Smooth muscle cell (in vitro differentiated cells): ENCODE results near the gene MCFD2. TPM values are rescaled to one million over a fixed set of nuclear protein-coding genes. Genes with fewer than 3 reads are reported as not detected.

Source experiments
- DNase-seq: peaks from one replicate; lab custom pipeline; 2025; ENCODE audit not compliant: unreplicated experiment; lab: John Stamatoyannopoulos, UW
- H2AFZ ChIP-seq: fragments of 200-600 bp; sonication (generic); 2 replicates; pipeline ENCODE4 v1.6.0; 2016; ENCODE audit warnings: antibody characterized with exemption, low read depth, mild to moderate bottlenecking
- H3F3A ChIP-seq: fragments of 200-600 bp; sonication (generic); 2 replicates; pipeline ENCODE4 v1.6.0; 2017; ENCODE audit warnings: antibody characterized with exemption, low read depth
- H3K27ac ChIP-seq: fragments of 200-600 bp; sonication (generic); 2 replicates; pipeline ENCODE4 v1.5.1; 2016; ENCODE audit warnings: low read depth, mild to moderate bottlenecking
- H3K27me3 ChIP-seq: fragments of 200-600 bp; sonication (generic); 2 replicates; pipeline ENCODE4 v1.6.1; 2016; ENCODE audit warnings: low read depth, mild to moderate bottlenecking
- H3K36me3 ChIP-seq: fragments of 200-600 bp; sonication (generic); 2 replicates; pipeline ENCODE4 v1.5.1; 2016; ENCODE audit warnings: low read depth
- H3K4me1 ChIP-seq: fragments of 200-600 bp; sonication (generic); 2 replicates; pipeline ENCODE4 v1.5.1; 2016; ENCODE audit warnings: low read depth
- H3K4me2 ChIP-seq: fragments of 200-600 bp; sonication (generic); 2 replicates; pipeline ENCODE4 v1.6.0; 2016; ENCODE audit warnings: mild to moderate bottlenecking
- H3K4me3 ChIP-seq: fragments of 200-600 bp; sonication (generic); 2 replicates; pipeline ENCODE4 v1.5.1; 2016; ENCODE audit warnings: mild to moderate bottlenecking
- H3K79me2 ChIP-seq: fragments of 200-600 bp; sonication (generic); 2 replicates; pipeline ENCODE4 v1.6.0; 2016; ENCODE audit warnings: low read depth, mild to moderate bottlenecking
- H3K9ac ChIP-seq: fragments of 200-600 bp; sonication (generic); 2 replicates; pipeline ENCODE4 v1.6.0; 2016; ENCODE audit warnings: low read depth
- H3K9me3 ChIP-seq: fragments of 200-600 bp; sonication (generic); replicated peaks from 2 replicates; pipeline ENCODE4 v1.5.1; 2016; ENCODE audit warnings: low read depth
- H4K20me1 ChIP-seq: fragments of 200-600 bp; sonication (generic); 2 replicates; pipeline ENCODE4 v1.6.0; 2016; ENCODE audit warnings: low read depth
- CTCF ChIP-seq: fragments of 200-600 bp; sonication (generic); IDR thresholded peaks from 2 replicates; pipeline ENCODE4 v1.5.1; 2017; ENCODE audit warnings: borderline replicate concordance, mild to moderate bottlenecking, antibody characterized with exemption; ENCODE audit not compliant: insufficient read depth, poor library complexity, severe bottlenecking
- WGBS: methylation state at CpG from one replicate; pipeline ENCODE4 v1.1.7; 2016; ENCODE audit warnings: low lambda C conversion rate; 5-methylcytosine and 5-hydroxymethylcytosine counted together
- polyA plus RNA-seq: library from polyadenylated mRNA; unstranded; fragments of >200 nt; fragmentation: Nextera tagmentation; extraction: Ambion mirVana; gene quantifications from 2 replicates; pipeline ENCODE4 v1.2.1, GENCODE V29; 2016
- total RNA-seq: library from RNA; depleted of rRNA; stranded (reverse); fragments of >200 nt; gene quantifications from 2 replicates; pipeline ENCODE4 v1.2.3, GENCODE V29; 2014

MCFD2 gene
- total and polyA plus RNA-seq, 2 experiments from 2014 or later, result 100 to 167 TPM

DNA sequence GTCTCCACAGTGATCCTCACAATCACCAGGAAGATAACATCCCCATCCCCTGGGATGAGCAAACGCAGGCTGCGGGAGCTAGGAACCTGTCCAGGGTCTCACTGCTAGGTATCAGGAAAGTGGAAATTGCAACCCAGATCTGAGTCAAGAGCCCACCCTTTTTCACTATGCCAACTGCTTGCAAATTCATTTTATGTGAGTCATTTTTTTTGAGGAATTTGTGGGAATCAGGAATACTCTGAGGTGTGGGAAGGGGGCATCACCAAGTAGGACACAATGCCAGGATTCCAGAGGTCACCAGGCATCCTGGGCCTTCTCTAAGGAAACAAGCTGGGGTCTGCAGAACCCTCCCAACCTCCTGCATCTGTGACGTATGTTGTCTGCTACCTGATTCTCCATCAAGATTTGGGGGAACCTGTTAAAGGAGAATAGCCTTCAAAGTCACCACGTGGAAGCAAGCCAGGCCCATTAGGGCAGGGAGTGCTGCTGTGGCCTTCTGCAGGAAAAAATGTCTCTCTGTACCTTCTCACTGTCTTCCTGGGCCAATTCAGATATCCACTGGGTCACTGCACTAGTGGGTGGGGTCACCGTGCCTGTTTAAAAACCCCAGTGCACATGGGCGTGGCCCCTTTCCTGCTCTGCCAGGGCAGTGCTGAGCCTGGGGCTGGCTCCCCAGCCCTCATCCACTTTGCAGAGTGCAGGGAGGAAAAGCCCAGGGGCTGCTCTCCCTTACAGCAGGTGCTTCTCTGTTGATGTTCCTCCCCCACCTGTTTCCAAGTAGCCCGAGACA is 50.2 kb downstream of the MCFD2 start:
- Histone ChIP-seq H3K27me3 (no peaks in the 10 kb centered on the region), H3K9ac (no peak overlapping the region), H3K27ac (no peak overlapping the region), H3K4me2 (no peak overlapping the region), H3K4me3 (no peak overlapping the region), H3K9me3 (no peaks in the 10 kb centered on the region), H3K4me1 (no peaks in the 10 kb centered on the region), H3K79me2 (no peaks in the 10 kb centered on the region), H2AFZ (no peak overlapping the region), H3F3A (no peaks in the 10 kb centered on the region), H4K20me1 (no peaks in the 10 kb centered on the region), H3K36me3 (no peaks in the 10 kb centered on the region)
- no peak for DNase-seq
- TF ChIP-seq CTCF, result no peak
- whole genome bisulfite sequencing, result 83% methylated on average over 7 of the region's 7 CpGs

DNA sequence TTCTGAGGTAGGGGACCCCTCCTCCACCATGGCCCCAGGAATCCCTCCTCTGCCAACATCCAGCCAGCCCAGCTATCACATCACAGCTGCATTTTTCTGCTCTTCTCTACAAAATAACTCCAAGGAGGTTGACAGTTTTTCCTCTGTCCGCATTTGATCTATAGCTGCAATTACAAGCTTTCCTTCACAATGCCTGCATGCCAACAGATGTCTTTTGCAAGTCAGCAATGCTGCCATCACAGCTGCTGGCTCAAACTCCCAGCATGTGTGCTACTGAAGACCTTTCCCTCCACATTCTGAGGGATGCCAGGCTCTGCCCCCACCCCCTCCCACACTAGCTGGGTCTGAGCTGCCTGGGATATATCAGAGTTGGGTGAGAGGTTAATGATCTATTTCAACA is 51.7 kb downstream of the MCFD2 start:
- H3K9me3 ChIP-seq, result no peaks in the 10 kb centered on the region
- H4K20me1 ChIP-seq, result no peaks in the 10 kb centered on the region
- H2AFZ ChIP-seq, result no peak overlapping the region
- 95% methylated on average over 1 of the region's 1 CpG for WGBS
- H3K4me1 ChIP-seq, result no peaks in the 10 kb centered on the region
- no peaks in the 10 kb centered on the region for H3K27me3 ChIP-seq
- DNase-seq, result no peak
- no peaks in the 10 kb centered on the region for H3K79me2 ChIP-seq
- no peaks in the 10 kb centered on the region for H3K36me3 ChIP-seq
- no peak for TF ChIP-seq CTCF
- no peak overlapping the region for H3K27ac ChIP-seq
- H3K9ac ChIP-seq, result no peak overlapping the region
- no peak overlapping the region for H3K4me2 ChIP-seq
- no peak overlapping the region for H3K4me3 ChIP-seq
- no peaks in the 10 kb centered on the region for H3F3A ChIP-seq

DNA sequence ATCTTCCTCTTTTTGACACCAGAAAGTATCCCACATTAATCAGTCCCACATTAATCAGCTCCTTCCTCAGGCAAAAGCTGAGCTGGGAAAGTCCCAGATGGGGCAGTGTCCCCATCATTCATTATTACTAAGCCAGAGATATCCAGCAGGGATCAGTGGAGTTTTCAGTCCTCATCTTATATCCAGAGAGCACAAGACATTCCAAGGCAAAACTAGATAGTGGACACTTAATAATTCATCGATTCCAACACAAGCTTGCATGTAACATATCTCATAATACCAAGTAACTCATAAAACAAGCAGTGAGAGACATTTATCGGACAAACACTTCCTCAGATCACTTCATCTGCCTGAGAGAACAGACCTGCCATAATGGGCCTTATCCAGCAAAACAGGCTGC is 53.1 kb downstream of the MCFD2 start:
- no peak overlapping the region for H2AFZ ChIP-seq
- no peak for TF ChIP-seq CTCF
- no peak overlapping the region for H3K4me3 ChIP-seq
- peaks cover 4% of the 10 kb centered on the region for H3K4me1 ChIP-seq
- no peaks in the 10 kb centered on the region for H4K20me1 ChIP-seq
- H3K4me2 ChIP-seq, result no peak overlapping the region
- 58% methylated on average over 2 of the region's 2 CpGs for WGBS
- H3F3A ChIP-seq, result peaks cover 7% of the 10 kb centered on the region
- no peak overlapping the region for H3K27ac ChIP-seq
- DNase-seq, result no peak
- no peaks in the 10 kb centered on the region for H3K9me3 ChIP-seq
- no peaks in the 10 kb centered on the region for H3K79me2 ChIP-seq
- no peaks in the 10 kb centered on the region for H3K27me3 ChIP-seq
- H3K9ac ChIP-seq, result no peak overlapping the region
- H3K36me3 ChIP-seq, result no peaks in the 10 kb centered on the region

- Histone ChIP-seq H2AFZ (no peak overlapping the region), H3K36me3 (no peaks in the 10 kb centered on the region), H3K79me2 (no peaks in the 10 kb centered on the region), H3K4me1 (peaks cover 4% of the 10 kb centered on the region), H3K4me2 (no peak overlapping the region), H3K27me3 (no peaks in the 10 kb centered on the region), H4K20me1 (no peaks in the 10 kb centered on the region), H3K9me3 (no peaks in the 10 kb centered on the region), H3K9ac (no peak overlapping the region), H3K27ac (peak overlapping the region; percentile 11), H3F3A (peaks cover 7% of the 10 kb centered on the region), H3K4me3 (no peak overlapping the region)
- TF ChIP-seq CTCF, result no peak
- no peak for DNase-seq
- 77% methylated on average over 6 of the region's 6 CpGs for WGBS
Measured at GRCh38 chr2:46861916-46862315, 53.7 kb downstream of the MCFD2 start.
